ENCODE results near the gene TRAP1. TPM values are rescaled to one million over a fixed set of nuclear protein-coding genes. Genes with fewer than 3 reads are reported as not detected.

The TRAP1 gene
- total and polyA plus RNA-seq, 2 experiments from 2014 or later: 143 to 228 TPM

Other genes starting within 250 kb of the TRAP1 start
- not detected in 2 replicates for gene C16orf90, start 222.0 kb downstream of the TRAP1 start, total RNA-seq (2014; rRNA removed; shearing (Covaris generic))
- not detected in 2 replicates for gene C16orf90, start 222.0 kb downstream of the TRAP1 start, polyA plus RNA-seq (2016; fragmentation: Nextera tagmentation; extraction: Ambion mirVana)
- 3.8 and 7.8 TPM in 2 replicates for gene CLUAP1, start 216.5 kb downstream of the TRAP1 start, total RNA-seq (2014; rRNA removed; shearing (Covaris generic))
- gene CLUAP1, start 216.5 kb downstream of the TRAP1 start, polyA plus RNA-seq (2016; fragmentation: Nextera tagmentation; extraction: Ambion mirVana): 10.9 and 11.3 TPM in 2 replicates
- gene NLRC3, start 140.1 kb downstream of the TRAP1 start, total RNA-seq (2014; rRNA removed; shearing (Covaris generic)): 0.49 and 0.82 TPM in 2 replicates
- 0.11 and 0.28 TPM in 2 replicates for gene NLRC3, start 140.1 kb downstream of the TRAP1 start, polyA plus RNA-seq (2016; fragmentation: Nextera tagmentation; extraction: Ambion mirVana)
- gene SLX4, start 105.9 kb downstream of the TRAP1 start, total RNA-seq (2014; rRNA removed; shearing (Covaris generic)): 12.6 and 15.2 TPM in 2 replicates
- gene SLX4, start 105.9 kb downstream of the TRAP1 start, polyA plus RNA-seq (2016; fragmentation: Nextera tagmentation; extraction: Ambion mirVana): 2.9 and 3.0 TPM in 2 replicates
- gene DNASE1, start 62.8 kb downstream of the TRAP1 start, total RNA-seq (2014; rRNA removed; shearing (Covaris generic)): 23.0 and 24.0 TPM in 2 replicates
- gene DNASE1, start 62.8 kb downstream of the TRAP1 start, polyA plus RNA-seq (2016; fragmentation: Nextera tagmentation; extraction: Ambion mirVana): 7.9 TPM in 2 replicates
- gene CREBBP, start 163.2 kb upstream of the TRAP1 start, total RNA-seq (2014; rRNA removed; shearing (Covaris generic)): 42.7 and 54.8 TPM in 2 replicates
- gene CREBBP, start 163.2 kb upstream of the TRAP1 start, polyA plus RNA-seq (2016; fragmentation: Nextera tagmentation; extraction: Ambion mirVana): 36.9 and 38.1 TPM in 2 replicates